ENCODE measurements around the gene FANCC.

- no peak for TF ChIP-seq CTCF (conservative IDR thresholded peaks at IDR 0.05; ENCODE audit: low read depth, low read length)
- no peak for TF ChIP-seq EZH2 (IDR thresholded peaks at IDR 0.05; ENCODE audit: borderline replicate concordance, low read depth, low read length, poor library complexity, severe bottlenecking)
Measured at GRCh38 chr9:95086564-95086955, 230.9 kb downstream of the FANCC start.
